GM12878 (cell line): ENCODE results near the gene MYO15A. TPM values are rescaled to one million over a fixed set of nuclear protein-coding genes. Genes with fewer than 3 reads are reported as not detected.

Experiments used
- ATAC-seq: fragments of 200-7000 bp; cut with Tn5 transposase; 3 replicates; pipeline ENCODE4 v1.9.1; 2020; ENCODE audit warnings: mild to moderate bottlenecking, moderate library complexity
- BruUV-seq: library from RNA; stranded (reverse); fragments of 400-500 nt; replicated peaks from 2 replicates; lab custom pipeline; 2021; lab: Mats Ljungman, UMichigan
- CTCF ChIA-PET: fragments of 300-600 bp; sonication (Branson Sonifier 250); formaldehyde crosslinking; extraction: SDS; loops from one replicate; lab custom pipeline; 2021; ENCODE audit warnings: inconsistent platforms; lab: Yijun Ruan, JAX
- POLR2A ChIA-PET: fragments of 350-600 bp; formaldehyde crosslinking; extraction: SDS; loops from one replicate; lab custom pipeline; 2021; ENCODE audit warnings: inconsistent platforms; lab: Charles Lee
- RAD21 ChIA-PET: fragments of 300-600 bp; sonication (Branson Sonifier 250); formaldehyde crosslinking; loops from one replicate; lab custom pipeline; 2023; ENCODE audit warnings: antibody characterized with exemption; ENCODE audit not compliant: unreplicated experiment; lab: Charles Lee
- SMC1A ChIA-PET: fragments of 300-600 bp; sonication (Branson Sonifier 250); formaldehyde crosslinking; loops from one replicate; lab custom pipeline; 2023; ENCODE audit not compliant: unreplicated experiment, uncharacterized antibody; lab: Charles Lee
- DNase-seq: peaks from one replicate; pipeline ENCODE4 v3.0.0-alpha.2; 2011; ENCODE audit warnings: low read depth, low spot score
- FAIRE-seq: peaks from 3 replicates; lab custom pipeline; 2011; peaks lifted over from hg19 to GRCh38; lab: Jason Lieb, UNC
- H2AFZ ChIP-seq: 2 replicates; pipeline ENCODE4 v1.6.0; 2011; ENCODE audit warnings: low read depth, low read length, control low read depth; ENCODE audit not compliant: control insufficient read depth
- H3K27ac ChIP-seq: 2 replicates; pipeline ENCODE4 v1.5.1; 2011; ENCODE audit warnings: control low read depth; ENCODE audit not compliant: control insufficient read depth, insufficient read depth
- H3K27me3 ChIP-seq, 2 experiments: replicated peaks in 1 of 2; 2 replicates each; pipeline versions ENCODE4 v1.6.0 to v1.6.1; 2011; ENCODE audit warnings: low read length in 1 of 2; ENCODE audit not compliant: control insufficient read depth in 2 of 2, insufficient read depth in 2 of 2
- H3K36me3 ChIP-seq, 2 experiments: 2 replicates each; pipeline ENCODE4 v1.5.1; 2011; ENCODE audit warnings: low read length in 1 of 2; ENCODE audit not compliant: control insufficient read depth in 2 of 2, insufficient read depth in 2 of 2
- H3K4me1 ChIP-seq: 2 replicates; pipeline ENCODE4 v1.6.1; 2011; ENCODE audit warnings: mild to moderate bottlenecking, low read length, moderate library complexity, mixed read lengths; ENCODE audit not compliant: control insufficient read depth, insufficient read depth
- H3K4me2 ChIP-seq: 2 replicates; pipeline ENCODE4 v1.6.0; 2011; ENCODE audit warnings: control low read depth; ENCODE audit not compliant: control insufficient read depth, insufficient read depth
- H3K4me3 ChIP-seq: fragments of 200-600 bp; sonication (generic); 2 replicates; pipeline ENCODE4 v1.5.1; 2016
- H3K79me2 ChIP-seq: 2 replicates; pipeline ENCODE4 v1.6.0; 2011; ENCODE audit warnings: low read length; ENCODE audit not compliant: control insufficient read depth, insufficient read depth
- H3K9ac ChIP-seq: 2 replicates; pipeline ENCODE4 v1.8.0; 2011; ENCODE audit warnings: low read length, control low read depth, mixed read lengths; ENCODE audit not compliant: control insufficient read depth, insufficient read depth
- H3K9me3 ChIP-seq: replicated peaks from 3 replicates; pipeline ENCODE4 v1.5.1; 2011; ENCODE audit warnings: mild to moderate bottlenecking, low read length; ENCODE audit not compliant: control insufficient read depth, insufficient read depth
- H4K20me1 ChIP-seq: 2 replicates; pipeline ENCODE4 v1.6.0; 2011; ENCODE audit not compliant: control insufficient read depth, insufficient read depth
- DPF2 ChIP-seq: fragments of 450-650 bp; IDR thresholded peaks from 2 replicates; pipeline ENCODE4 v1.6.1; 2017; ENCODE audit warnings: mild to moderate bottlenecking
- FOXM1 ChIP-seq: IDR thresholded peaks from 2 replicates; pipeline ENCODE4 v1.6.1; 2012; ENCODE audit warnings: low read depth, mild to moderate bottlenecking, inconsistent platforms, low read length, moderate library complexity
- IRF4 ChIP-seq: IDR thresholded peaks from 2 replicates; pipeline ENCODE4 v1.6.1; 2011; ENCODE audit warnings: low read depth, low read length
- MEF2A ChIP-seq: IDR thresholded peaks from 2 replicates; pipeline ENCODE4 v1.6.1; 2011; ENCODE audit warnings: low read depth, mild to moderate bottlenecking, low read length, moderate library complexity; ENCODE audit not compliant: insufficient read depth
- MEF2B ChIP-seq: fragments of 450-650 bp; IDR thresholded peaks from 2 replicates; pipeline ENCODE4 v1.6.1; 2018; ENCODE audit warnings: mild to moderate bottlenecking, moderate library complexity; ENCODE audit not compliant: partially characterized antibody, poor library complexity, severe bottlenecking
- SRF ChIP-seq, 2 experiments: IDR thresholded peaks; 2 replicates each; pipeline ENCODE4 v1.6.1; 2011; ENCODE audit warnings: low read depth in 2 of 2, low read length in 2 of 2, mild to moderate bottlenecking in 1 of 2, moderate library complexity in 1 of 2
- ZNF207 ChIP-seq: fragments of 450-650 bp; IDR thresholded peaks from 2 replicates; pipeline ENCODE4 v1.6.1; 2014; ENCODE audit warnings: antibody characterized with exemption, mild to moderate bottlenecking, borderline replicate concordance
- ZZZ3 ChIP-seq: IDR thresholded peaks from 2 replicates; pipeline ENCODE4 v1.6.1; 2011; ENCODE audit warnings: low read depth; ENCODE audit not compliant: control insufficient read depth, insufficient read length
- WGBS: methylation state at CpG from one replicate; pipeline ENCODE4 v1.1.6; 2016; ENCODE audit warnings: low lambda C conversion rate; ENCODE audit not compliant: insufficient replicate concordance, insufficient coverage; ENCODE audit errors: missing lambda C conversion rate; 5-methylcytosine and 5-hydroxymethylcytosine counted together
- in situ Hi-C: fragments of 300-500 bp; cut with MboI; formaldehyde crosslinking; loops from 9 replicates; pipeline ENCODE4 v1.14.3; 2018; ENCODE audit warnings: mixed read lengths
- intact Hi-C: fragments of 100-400 bp; cut with micrococcal nuclease; formaldehyde crosslinking; loops from one replicate; pipeline ENCODE4 v1.14.2; 2022; ENCODE audit not compliant: unreplicated experiment
- polyA plus RNA-seq, 11 experiments: library from polyadenylated mRNA; depleted of rRNA in 4 of 11; unstranded in 6 of 11; stranded (reverse) in 5 of 11; fragments of >200 nt; fragmentation: Nextera tagmentation in 4 of 11; fragmentation: Illumina TruSeq in 1 of 11; extraction: Ambion mirVana in 4 of 11; extraction: Trizol in 1 of 11; gene quantifications; 1 replicate in 1 of 11; 2 replicates in 10 of 11; pipeline versions ENCODE4 v1.2.1 to v1.2.3, GENCODE V29; 2011 to 2016; ENCODE audit warnings: inconsistent platforms in 2 of 11, missing spikeins in 2 of 11, low read depth in 1 of 11
- total RNA-seq, 4 experiments: library from RNA; depleted of rRNA in 3 of 4; stranded (reverse); fragments of >200 nt in 3 of 4; fragmentation: Illumina TruSeq in 1 of 4; extraction: Trizol in 1 of 4; gene quantifications; 2 replicates each; pipeline versions ENCODE4 v1.2.1 to v1.2.3, GENCODE V29; 2013 to 2021

Gene MYO15A
- total and polyA plus RNA-seq, 10 of the 15 experiments (the other 5 are each of a cell fraction or from before 2014, with no cell fraction given), result 0.03 to 0.77 (median 0.21) TPM; not detected in 4

GRCh38 chr17:18151290-18151689 lies 42.7 kb downstream of the MYO15A start:
- Histone ChIP-seq H3K9me3 (no peaks in the 10 kb centered on the region), H3K27ac (no peak overlapping the region), H3K36me3 (no peaks in the 10 kb centered on the region), H3K79me2 (no peaks in the 10 kb centered on the region), H3K27me3 (no peaks in the 10 kb centered on the region), H3K4me3 (no peak overlapping the region), H3K4me1 (no peaks in the 10 kb centered on the region; the same call in 1 of the 2 replicates), H4K20me1 (no peaks in the 10 kb centered on the region), H3K4me2 (no peak overlapping the region)
- ChIA-PET RAD21 (no interaction called here), POLR2A (no interaction called here), SMC1A (no interaction called here)
- intact Hi-C loops, result no loop called here
- ATAC-seq (no peak), FAIRE-seq (no peak), DNase-seq (no peak)
- 57% methylated on average over 9 of the region's 9 CpGs for WGBS
- TF ChIP-seq DPF2 (no peak), ZNF207 (no peak), MEF2B (no peak), IRF4 (no peak), FOXM1 (no peak), ZZZ3 (no peak)
- TF ChIP-seq, all 136 proteins: peak for 0
- Histone ChIP-seq H2AFZ (no peak overlapping the region), H3K9ac (no peak overlapping the region)
- BruUV-seq, result no TSS peak
- CTCF ChIA-PET, result interaction anchor here (1.0 to 1.9 kb wide), 2 partner anchors 18 to 41 kb away, joined by 3 to 4 read pairs; no protein-coding TSS in a partner anchor
- in situ Hi-C loops, result no loop called here

DNA sequence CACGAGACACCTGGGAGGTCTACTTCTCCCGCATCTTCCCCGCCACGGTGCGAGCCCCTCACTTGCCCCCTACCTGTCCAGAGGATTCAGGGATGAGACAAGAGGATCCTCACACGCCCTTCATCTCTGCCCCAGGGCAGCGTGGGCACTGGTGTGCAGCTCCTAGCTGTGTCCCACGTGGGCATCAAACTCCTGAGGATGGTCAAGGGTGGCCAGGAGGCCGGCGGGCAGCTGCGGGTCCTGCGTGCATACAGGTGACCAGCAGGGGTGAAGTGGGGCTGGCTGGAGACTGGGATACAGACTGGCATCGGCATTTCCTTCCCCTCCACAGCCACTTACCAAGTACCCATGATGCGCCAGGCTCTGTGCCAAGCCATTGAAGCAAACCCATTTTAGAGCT lies 46.6 kb downstream of the MYO15A start:
- DNase-seq (no peak), FAIRE-seq (no peak), ATAC-seq (no peak)
- H4K20me1 ChIP-seq, result no peaks in the 10 kb centered on the region
- H3K36me3 ChIP-seq, result no peaks in the 10 kb centered on the region
- no TSS peak for BruUV-seq
- no peak overlapping the region for H3K4me3 ChIP-seq
- TF ChIP-seq MEF2A (no peak), SRF (IDR thresholded peaks at IDR 0.05; ENCODE audit: low read depth in 2 of 2, low read length in 2 of 2) (no peak)
- H3K4me2 ChIP-seq, result no peak overlapping the region
- in situ Hi-C loops, result no loop called here
- no peak overlapping the region for H3K9ac ChIP-seq
- ChIA-PET SMC1A (no interaction called here), POLR2A (no interaction called here), RAD21 (interaction anchor here (1.4 kb wide), 1 partner anchor 28 kb away, joined by 3 read pairs; the partner anchor contains the start of gene ALKBH5), CTCF (interaction anchor here (1.1 to 1.7 kb wide), 2 partner anchors 10 to 15 kb away, joined by 3 to 8 read pairs; no protein-coding TSS in a partner anchor)
- H3K9me3 ChIP-seq, result no peaks in the 10 kb centered on the region
- no peaks in the 10 kb centered on the region for H3K79me2 ChIP-seq
- peaks cover 22% of the 10 kb centered on the region for H3K4me1 ChIP-seq
- H2AFZ ChIP-seq, result no peak overlapping the region
- WGBS, result 79% methylated on average over 13 of the region's 14 CpGs
- intact Hi-C loops, result no loop called here
- H3K27ac ChIP-seq, result no peak overlapping the region
- H3K27me3 ChIP-seq, result no peaks in the 10 kb centered on the region
